GM12874 (cell line): Measurements from ENCODE around the gene ICE1.

Experiments
- CTCF ChIP-seq: IDR thresholded peaks from 2 replicates; pipeline ENCODE4 v1.5.1; 2011; ENCODE audit warnings: low read depth, mild to moderate bottlenecking, control low read depth, low read length, moderate library complexity; ENCODE audit not compliant: insufficient read depth

The ICE1 gene

GRCh38 chr5:5532306-5533076, 110.0 kb downstream of the ICE1 start:
- no peak for TF ChIP-seq CTCF

GRCh38 chr5:5533927-5534326, 111.5 kb downstream of the ICE1 start:
- no peak for TF ChIP-seq CTCF

- TF ChIP-seq CTCF: no peak
Observed at GRCh38 chr5:5534333-5534732, 111.9 kb downstream of the ICE1 start.

GRCh38 chr5:5536871-5537270, 114.4 kb downstream of the ICE1 start:
- no peak for TF ChIP-seq CTCF

- TF ChIP-seq CTCF: no peak
Observed at GRCh38 chr5:5537426-5537825, 114.9 kb downstream of the ICE1 start.

- no peak for TF ChIP-seq CTCF
Observed at GRCh38 chr5:5539590-5539989, 117.1 kb downstream of the ICE1 start.
